Endometrial microvascular endothelial cells (primary cell): ENCODE measurements around the gene EIF2S2. TPM values are rescaled to one million over a fixed set of nuclear protein-coding genes. Genes with fewer than 3 reads are reported as not detected.

Source experiments
- in situ Hi-C: cut with HindIII; loops from 2 replicates; pipeline ENCODE4 v1.10.0; 2017; ENCODE audit warnings: low sequenced_read_pairs, low pct_unique_long_range_greater_than_20kb; ENCODE audit errors: inconsistent ontology term
- total RNA-seq: library from RNA; depleted of rRNA; stranded (reverse); fragments of >200 nt; gene quantifications from one replicate; pipeline ENCODE4 v1.2.3, GENCODE V29; 2015; ENCODE audit errors: inconsistent ontology term

EIF2S2 gene
- total RNA-seq, 1 donor from 2014 or later: 73.2 TPM

GRCh38 chr20:34072778-34073177, 39.3 kb downstream of the EIF2S2 start:
- in situ Hi-C loops: no loop called here

GRCh38 chr20:34072076-34072475, 40.0 kb downstream of the EIF2S2 start:
- in situ Hi-C loops: no loop called here

- in situ Hi-C loops: no loop called here
These were observed 41.2 kb downstream of the EIF2S2 start for GRCh38 chr20:34070859-34071258.

GRCh38 chr20:34070079-34070439, 42.0 kb downstream of the EIF2S2 start:
- in situ Hi-C loops: no loop called here

DNA sequence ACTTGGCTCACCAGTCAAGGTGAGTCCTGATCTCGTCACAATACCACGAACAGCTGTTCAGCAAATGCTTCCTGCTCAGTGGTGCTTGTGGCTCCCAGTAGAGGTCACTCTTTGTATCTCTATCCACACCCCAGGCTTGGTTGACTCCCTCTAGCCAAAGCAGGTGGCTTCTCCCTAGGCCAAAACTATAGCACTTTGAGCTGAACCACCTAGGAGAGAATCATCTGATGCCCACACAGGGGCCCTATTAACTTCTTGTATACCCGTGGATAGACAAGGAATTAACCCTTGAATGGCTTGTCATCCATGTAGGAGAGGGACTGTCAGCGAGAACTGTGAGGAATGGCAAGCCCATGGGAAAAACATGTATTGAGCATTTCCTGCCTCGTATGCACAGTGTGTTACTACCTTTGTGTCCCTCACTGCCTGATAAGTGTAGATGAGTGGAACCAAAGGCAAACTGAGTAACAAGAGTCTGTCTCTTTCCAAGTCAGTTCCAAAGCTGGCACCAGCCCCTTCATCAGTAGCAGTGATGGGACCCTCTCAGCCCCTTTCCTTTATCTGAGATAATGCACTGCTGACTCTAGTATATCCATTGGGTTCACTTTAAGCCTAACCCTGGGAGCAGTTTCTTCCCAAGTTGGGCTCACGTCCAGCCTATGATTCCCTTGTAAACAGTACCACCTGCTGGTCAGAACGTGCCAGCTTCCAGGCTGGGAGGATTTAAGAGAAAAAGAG, 42.5 kb downstream of the EIF2S2 start:
- in situ Hi-C loops: no loop called here

DNA sequence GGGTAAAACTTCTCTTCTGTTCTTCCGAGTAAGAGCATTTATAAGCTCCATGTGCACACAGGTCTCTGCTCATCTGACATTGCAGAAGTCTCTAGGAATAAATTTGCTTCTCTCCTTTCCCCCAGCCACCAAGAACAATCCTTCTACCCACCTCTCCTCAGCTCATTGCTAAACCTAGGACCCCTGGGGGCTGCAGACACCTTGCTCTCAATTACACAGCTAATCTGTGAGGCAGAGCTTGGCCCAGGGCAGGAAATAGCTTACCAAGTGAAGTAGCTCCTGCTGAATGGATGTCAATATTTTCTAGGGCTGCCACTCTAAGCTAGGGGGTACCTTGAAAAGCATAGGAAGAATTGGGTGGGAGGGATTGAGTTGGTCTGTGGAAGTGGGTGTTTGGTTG, 44.0 kb downstream of the EIF2S2 start:
- in situ Hi-C loops: no loop called here

DNA sequence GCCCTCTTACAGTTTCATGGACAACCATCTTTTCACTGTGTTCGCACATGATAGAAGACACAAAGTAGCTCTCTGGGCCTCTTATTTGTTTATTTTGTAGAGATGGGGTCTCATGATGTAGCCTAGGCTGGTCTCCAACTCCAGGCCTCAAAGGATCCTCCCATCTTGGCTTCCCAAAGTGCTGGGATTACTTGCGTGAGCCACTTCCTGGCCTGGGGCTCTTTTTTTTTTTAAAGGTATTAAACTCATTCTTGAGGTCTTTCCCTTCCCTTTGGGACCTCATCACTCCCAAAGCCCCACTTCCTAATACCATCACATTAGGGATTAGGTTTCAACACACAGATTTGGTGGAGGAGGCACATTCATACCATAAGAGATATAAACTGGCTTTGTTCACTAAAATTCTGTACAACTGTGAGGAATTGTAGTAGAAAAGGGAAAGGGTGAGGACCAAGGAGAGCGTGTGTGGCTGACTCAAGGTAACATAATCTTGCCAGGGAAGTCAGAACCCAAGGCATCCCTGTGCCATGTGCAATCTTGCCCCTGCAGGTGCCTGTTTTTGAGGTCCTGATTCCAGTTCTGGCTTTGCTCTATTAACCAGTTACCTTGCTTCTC, 45.5 kb downstream of the EIF2S2 start:
- in situ Hi-C loops: no loop called here

- in situ Hi-C loops: no loop called here
These were observed 46.8 kb downstream of the EIF2S2 start for GRCh38 chr20:34065260-34065659.

DNA sequence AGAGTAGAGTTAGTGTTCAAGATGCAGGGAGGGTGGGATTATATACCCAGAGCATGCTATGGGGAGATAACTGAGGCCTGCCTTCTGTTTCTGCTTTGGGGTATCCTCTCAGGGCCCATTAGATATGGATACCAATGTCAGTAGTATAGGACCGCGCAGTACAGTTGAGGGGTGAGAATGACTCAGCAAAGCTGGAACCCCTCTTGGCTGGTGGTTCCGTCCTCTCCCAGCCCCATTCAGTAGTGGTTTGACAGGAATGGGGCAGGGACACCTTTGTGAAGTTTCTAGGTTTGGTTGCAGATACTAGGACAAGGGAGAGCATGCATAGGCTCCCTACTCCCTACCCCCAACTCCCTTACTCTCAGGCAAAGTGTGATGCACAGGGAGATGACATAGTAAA, 47.8 kb downstream of the EIF2S2 start:
- in situ Hi-C loops: no loop called here

- in situ Hi-C loops: no loop called here
These were observed 49.2 kb downstream of the EIF2S2 start for GRCh38 chr20:34062570-34063482.

DNA sequence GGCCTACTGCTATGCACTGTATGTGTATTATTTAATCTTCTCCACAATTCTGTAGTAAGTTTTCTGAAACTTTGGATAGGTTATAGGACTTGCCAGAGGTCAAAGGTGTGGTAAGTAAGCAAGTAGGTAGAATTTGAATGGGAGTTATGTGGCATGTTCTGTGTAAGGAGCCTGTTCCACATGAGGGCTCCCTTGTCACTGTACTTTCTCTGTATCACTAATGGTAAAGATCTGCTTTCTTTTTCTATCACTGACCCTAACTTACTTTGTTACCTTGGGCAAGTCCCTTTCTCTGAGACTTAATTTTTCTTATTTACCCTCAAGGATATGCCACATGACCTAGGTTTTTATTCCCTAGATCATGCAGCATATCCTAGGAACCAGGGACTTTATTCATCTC, 50.3 kb downstream of the EIF2S2 start:
- in situ Hi-C loops: no loop called here

DNA sequence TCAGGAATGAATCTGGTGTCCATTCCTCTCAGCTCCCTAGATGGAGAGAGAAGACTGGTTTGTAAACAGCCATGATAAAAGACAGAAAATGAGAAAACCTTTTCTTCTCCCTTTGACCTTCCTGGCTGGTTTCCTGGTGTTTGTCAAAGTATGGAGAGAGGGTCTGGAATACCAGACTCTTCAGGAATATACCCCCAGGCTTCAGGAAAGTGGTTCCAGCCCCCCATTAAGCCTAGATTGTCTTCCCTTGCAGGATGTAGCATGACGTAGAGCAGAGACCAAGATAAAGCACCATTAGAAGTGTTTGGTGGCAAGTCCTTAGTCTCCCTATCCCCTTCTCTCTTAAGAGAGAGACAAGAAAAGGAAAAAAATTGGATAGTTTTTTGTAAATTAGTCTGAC, 51.1 kb downstream of the EIF2S2 start:
- in situ Hi-C loops: no loop called here

- in situ Hi-C loops: no loop called here
These were observed 53.2 kb downstream of the EIF2S2 start for GRCh38 chr20:34058831-34059230.

GRCh38 chr20:34055290-34055689, 56.8 kb downstream of the EIF2S2 start:
- in situ Hi-C loops: no loop called here

DNA sequence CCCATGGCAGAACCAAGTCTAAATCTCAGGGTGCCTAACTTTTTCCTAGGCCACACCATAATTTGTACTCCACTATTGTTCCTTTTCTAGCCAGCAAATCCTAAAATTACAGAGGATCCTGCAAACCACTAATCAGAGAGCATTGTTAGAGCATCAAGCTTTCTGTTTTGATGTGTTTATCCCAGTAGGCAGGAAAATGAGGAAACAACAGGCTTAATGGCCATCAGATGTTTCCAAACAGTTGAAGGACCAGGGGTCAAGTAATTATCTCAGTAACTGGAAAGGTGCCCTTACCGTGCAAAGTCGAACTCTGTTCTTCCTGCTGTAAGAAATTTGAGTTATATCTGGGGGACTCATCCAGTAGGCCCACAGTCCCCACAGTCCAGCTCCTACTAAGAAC, 59.6 kb downstream of the EIF2S2 start:
- in situ Hi-C loops: no loop called here

- in situ Hi-C loops: no loop called here
These were observed 61.9 kb downstream of the EIF2S2 start for GRCh38 chr20:34049897-34050695.

- in situ Hi-C loops: no loop called here
These were observed 62.7 kb downstream of the EIF2S2 start for GRCh38 chr20:34049389-34049788.

DNA sequence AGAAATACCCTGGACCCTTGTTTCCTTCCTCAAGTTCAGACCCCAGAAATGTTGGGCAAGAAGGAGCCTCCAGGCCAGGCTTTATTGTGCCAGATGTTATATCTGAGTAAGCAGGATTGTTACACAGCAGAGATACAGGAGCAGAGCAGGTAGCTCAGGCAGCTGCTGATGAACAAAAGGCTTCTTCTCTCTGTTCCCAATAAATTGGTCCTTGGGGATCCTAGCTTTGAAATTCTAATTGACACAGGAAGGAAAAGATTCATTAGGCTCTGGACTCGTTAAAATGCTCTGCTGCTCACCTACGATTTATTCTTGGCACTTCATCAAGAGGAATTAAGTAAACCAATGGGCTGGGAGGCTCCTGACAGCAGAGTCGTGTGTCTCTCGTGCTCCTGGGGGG, 64.1 kb downstream of the EIF2S2 start:
- in situ Hi-C loops: no loop called here

DNA sequence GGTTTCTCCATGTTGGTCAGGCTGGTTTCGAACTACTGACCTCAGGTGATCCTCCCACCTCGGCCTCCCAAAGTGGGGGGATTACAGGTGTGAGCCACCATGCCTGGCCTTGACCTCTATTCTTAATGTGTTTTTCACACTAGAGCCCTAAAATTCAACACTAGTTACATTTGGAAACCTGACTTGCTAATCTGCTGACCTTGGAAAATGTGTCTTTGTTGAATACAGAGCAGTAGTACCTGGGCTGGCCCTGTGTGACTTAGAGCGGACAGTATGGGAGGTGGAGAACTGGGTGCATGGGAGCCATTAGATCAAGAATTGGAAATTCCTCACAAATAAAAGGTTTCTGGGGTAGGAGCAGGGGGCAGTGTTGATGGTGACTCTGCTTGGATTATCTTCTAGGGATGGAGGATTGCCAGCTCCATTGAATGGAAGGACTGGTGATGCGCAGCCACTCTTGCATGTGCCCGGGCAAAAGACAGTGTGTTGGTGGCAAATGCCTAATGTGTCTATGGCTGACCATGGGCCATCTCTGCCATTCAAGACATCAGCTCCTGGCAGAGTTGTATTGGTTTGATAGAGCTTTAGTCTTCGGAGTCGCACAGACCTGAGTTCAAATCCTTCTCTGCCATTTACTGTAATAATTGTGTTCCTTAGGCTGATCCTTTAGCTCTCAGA, 64.9 kb downstream of the EIF2S2 start:
- in situ Hi-C loops: no loop called here
